HG03045 (cell line): Measurements from ENCODE around the gene ZNF827.

Experiments used
- ATAC-seq: cut with Tn5 transposase; IDR thresholded peaks from one replicate; pipeline ENCODE4 v1.9.1; 2021; ENCODE audit warnings: mild to moderate bottlenecking, moderate library complexity; ENCODE audit not compliant: unreplicated experiment

The ZNF827 gene

GRCh38 chr4:145829629-145830395, 108.8 kb downstream of the ZNF827 start:
- ATAC-seq: peak; percentile 51

GRCh38 chr4:145828802-145829485, 109.7 kb downstream of the ZNF827 start:
- peak; percentile 80 for ATAC-seq

- no peak for ATAC-seq
Measured at GRCh38 chr4:145827885-145828284, 110.7 kb downstream of the ZNF827 start.

- no peak for ATAC-seq
Measured at GRCh38 chr4:145825255-145825654, 113.4 kb downstream of the ZNF827 start.

GRCh38 chr4:145824463-145824862, 114.2 kb downstream of the ZNF827 start:
- ATAC-seq: no peak

- no peak for ATAC-seq
Measured at GRCh38 chr4:145823743-145824142, 114.9 kb downstream of the ZNF827 start.

- ATAC-seq: no peak
Measured at GRCh38 chr4:145822581-145822980, 116.0 kb downstream of the ZNF827 start.

- no peak for ATAC-seq
Measured at GRCh38 chr4:145822181-145822580, 116.4 kb downstream of the ZNF827 start.

GRCh38 chr4:145821766-145822165, 116.9 kb downstream of the ZNF827 start:
- no peak for ATAC-seq

GRCh38 chr4:145820407-145820806, 118.2 kb downstream of the ZNF827 start:
- ATAC-seq: no peak

GRCh38 chr4:145819853-145820181, 118.8 kb downstream of the ZNF827 start:
- ATAC-seq: no peak

GRCh38 chr4:145819101-145819852, 119.3 kb downstream of the ZNF827 start:
- ATAC-seq: no peak

- ATAC-seq: no peak
Measured at GRCh38 chr4:145818011-145818410, 120.6 kb downstream of the ZNF827 start.

GRCh38 chr4:145816091-145816490, 122.5 kb downstream of the ZNF827 start:
- ATAC-seq: no peak

GRCh38 chr4:145815626-145816025, 123.0 kb downstream of the ZNF827 start:
- no peak for ATAC-seq

- ATAC-seq: no peak
Measured at GRCh38 chr4:145815027-145815612, 123.5 kb downstream of the ZNF827 start.

GRCh38 chr4:145814246-145814645, 124.4 kb downstream of the ZNF827 start:
- no peak for ATAC-seq

GRCh38 chr4:145812919-145813318, 125.7 kb downstream of the ZNF827 start:
- no peak for ATAC-seq

- no peak for ATAC-seq
Measured at GRCh38 chr4:145808848-145809512, 129.6 kb downstream of the ZNF827 start.

- ATAC-seq: peak; percentile 68
Measured at GRCh38 chr4:145808021-145808650, 130.5 kb downstream of the ZNF827 start.
